ENCODE measurements around the gene TMEM14C. TPM values are rescaled to one million over a fixed set of nuclear protein-coding genes. Genes with fewer than 3 reads are reported as not detected.
"Not testable (repeated sequence)": the region's sequence is repeated elsewhere in the genome, so short reads cannot be mapped to it uniquely, and the experiment has no call there.

TMEM14C gene
- total RNA-seq, 1 experiment from 2014 or later: 127 TPM

DNA sequence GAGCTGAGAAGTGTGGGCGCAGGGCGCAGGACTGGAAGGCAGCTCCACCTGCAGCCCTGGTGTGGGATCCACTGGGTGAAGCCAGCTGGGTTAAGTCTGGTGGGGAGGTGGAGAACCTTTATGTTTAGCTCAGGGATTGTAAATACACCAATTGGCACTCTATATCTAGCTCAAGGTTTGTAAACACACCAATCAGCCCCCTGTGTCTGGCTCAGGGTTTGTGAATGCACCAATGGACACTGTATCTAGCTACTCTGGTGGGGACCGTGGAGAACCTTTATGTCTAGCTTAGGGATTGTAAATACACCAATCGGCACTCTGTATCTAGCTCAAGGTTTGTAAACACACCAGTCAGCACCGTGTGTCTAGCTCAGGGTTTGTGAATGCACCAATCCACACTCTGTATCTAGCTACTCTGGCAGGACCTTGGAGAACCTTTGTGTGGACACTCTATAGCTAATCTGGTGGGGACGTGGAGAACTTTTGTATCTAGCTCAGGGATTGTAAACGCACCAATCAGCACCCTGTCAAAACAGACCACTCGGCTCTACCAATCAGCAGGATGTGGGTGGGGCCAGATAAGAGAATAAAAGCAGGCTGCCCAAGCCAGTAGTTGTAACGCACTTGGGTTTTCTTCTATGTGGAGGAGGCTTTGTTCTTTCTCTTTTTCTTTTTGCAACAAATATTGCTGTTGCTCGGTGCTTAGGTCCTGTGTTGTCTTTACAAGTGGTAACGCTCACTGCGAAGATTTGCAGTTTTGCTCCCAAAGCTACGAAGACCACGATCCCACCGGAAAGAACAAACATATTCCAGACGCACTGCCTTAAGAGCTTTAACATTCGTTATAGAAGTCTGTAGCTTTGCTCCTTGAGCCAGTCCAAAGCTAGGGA is 1.7 kb upstream of the TMEM14C start:
- not testable (repeated sequence) for DNase-seq (ENCODE audit: extremely low read depth, low read depth)

DNA sequence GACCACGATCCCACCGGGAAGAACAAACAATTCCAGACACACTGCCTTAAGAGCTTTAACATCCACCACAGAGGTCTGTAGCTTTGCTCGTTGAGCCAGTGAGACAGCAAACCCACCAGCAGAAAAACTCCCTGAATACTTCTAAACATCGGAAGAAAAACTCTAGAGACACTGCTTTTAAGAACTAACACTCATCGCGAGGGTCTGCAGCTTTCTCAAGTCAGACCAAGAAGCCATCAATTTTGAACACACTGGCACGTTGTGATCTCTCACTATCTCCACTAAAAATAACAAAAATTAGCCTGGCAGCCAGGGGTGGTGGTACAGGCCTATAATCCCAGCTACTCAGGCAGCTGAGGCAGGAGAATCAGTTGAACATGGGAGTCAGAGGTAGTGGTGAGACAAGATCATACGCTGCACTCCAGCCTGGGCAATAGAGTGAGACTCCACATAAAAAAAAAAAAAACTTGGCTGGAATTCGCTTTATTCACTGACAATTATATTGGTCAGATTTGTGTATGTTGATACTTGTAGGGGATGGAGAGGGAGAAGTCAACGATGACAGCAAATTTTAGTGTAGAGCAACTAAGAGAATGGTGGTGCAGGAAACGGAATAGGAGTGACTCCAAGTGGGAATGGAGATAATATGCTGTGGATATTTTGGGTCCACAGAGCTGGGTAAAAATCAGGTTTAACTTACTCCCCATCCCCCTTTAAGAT is 860 bp upstream of the TMEM14C start:
- no peak for DNase-seq (ENCODE audit: extremely low read depth, low read depth)

DNA sequence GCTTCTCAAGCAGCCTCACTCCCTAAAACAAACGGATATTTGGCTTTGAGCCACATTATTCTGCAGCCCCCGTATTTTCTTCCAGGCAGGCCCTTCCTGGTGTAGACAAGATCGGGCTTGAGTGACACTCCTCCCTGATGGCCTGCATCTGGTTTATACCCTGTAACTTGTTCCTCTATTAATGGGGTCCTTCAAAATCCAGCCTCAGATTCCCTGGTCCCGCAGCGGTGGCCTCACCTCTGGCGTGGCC is 375 bp upstream of the TMEM14C start:
- no peak for DNase-seq (ENCODE audit: extremely low read depth, low read depth)

DNA sequence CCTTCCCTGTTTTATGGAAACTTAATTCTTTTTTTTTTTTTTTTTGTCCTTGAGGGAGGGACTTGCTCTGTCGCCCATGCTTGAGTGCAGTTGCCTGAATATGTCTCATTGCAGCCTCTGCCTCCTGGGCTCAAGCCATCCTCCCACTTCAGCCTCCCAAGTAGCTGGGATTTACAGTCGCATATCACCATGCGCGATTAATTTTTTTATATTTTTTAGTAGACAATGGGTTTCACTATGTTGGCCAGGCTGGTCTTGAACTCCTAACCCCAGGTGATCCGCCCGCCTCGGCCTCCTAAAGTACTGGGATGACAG is 654 bp downstream of the TMEM14C start:
- no peak for DNase-seq (ENCODE audit: extremely low read depth, low read depth)

DNA sequence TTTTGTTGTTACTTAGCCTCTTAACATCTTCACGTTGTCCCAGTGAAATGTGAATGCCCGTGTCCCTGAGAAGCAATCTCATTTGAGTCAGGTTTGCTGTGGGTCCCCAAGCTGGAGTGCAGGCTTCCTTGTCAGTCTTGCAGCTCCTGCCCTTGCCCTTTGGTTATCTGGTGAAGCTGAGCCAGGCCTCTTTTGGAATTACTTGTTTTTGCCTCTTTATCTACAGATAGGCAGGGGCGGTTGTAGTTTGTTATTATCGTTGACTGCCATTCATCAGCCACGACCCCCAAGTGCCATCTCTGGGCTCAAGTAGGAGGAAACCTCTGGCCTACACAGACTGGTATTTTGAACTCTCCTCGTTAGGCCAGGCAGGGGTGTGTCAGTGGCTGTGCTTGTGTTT is 2.2 kb downstream of the TMEM14C start:
- no peak for DNase-seq (ENCODE audit: extremely low read depth, low read depth)

DNA sequence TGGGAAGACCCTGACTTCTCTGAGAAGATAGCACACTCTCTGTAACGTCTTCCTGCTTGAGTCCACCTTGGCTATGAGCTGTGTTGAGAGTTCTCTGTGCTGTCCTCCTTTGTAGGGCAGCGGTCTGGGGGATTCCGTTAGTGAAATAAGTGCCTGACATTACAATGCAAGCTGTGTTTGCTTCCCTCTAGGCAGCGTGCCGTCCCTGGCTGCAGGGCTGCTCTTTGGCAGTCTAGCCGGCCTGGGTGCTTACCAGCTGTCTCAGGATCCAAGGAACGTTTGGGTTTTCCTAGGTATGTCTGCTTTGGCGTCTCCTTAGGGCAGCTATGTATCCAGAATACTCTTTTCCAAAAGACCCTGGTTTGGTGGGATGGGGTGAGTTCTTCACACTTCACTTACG is 2.8 kb downstream of the TMEM14C start:
- DNase-seq (ENCODE audit: extremely low read depth, low read depth): no peak

DNA sequence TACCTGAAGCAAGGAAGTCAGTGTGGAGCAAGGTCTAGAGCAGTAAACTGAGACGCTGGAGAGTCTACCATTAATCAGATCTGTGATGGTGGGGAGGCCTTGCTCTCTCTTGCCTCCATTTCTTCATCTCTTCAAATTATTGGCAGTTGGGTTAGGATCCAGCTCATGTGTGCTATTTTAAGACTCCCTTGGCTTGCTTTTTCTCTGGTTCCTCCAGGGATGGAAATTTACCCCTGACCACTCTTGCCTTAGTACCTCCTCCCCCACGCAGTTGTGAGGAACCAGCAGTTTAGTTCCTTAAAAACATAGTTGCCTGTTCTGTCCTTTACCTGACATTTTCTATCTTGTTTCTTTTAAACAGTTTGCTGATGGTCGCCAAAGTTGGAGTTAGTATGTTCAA is 7.4 kb downstream of the TMEM14C start:
- no peak for DNase-seq (ENCODE audit: extremely low read depth, low read depth)

DNA sequence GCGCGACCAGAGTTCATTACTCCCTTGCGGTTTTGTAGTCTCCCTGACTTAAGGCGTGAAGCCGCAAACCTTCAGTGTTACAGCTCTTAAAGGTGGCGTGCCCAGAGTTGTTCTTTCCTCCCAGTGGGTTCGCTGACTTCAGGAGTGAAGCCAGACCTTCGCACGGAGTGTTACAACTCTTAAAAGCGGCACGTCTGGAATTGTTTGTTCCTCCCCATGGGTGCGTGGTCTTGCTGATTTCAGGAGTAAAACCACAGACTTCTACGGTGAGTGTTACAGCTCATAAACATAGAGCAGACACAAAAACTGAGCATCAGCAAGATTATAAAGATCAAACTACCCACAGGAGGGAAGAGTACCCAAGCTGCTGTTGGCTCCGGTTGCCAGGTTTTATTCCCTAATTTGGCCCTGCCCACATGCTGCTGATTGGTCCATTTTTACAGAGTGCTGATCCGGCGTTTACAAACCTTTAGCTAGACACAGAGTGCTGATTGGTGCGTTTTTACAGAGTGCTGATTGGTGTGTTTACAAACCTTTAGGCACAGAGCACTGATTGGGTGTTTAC is 10.4 kb downstream of the TMEM14C start:
- DNase-seq (ENCODE audit: extremely low read depth, low read depth): no peak

DNA sequence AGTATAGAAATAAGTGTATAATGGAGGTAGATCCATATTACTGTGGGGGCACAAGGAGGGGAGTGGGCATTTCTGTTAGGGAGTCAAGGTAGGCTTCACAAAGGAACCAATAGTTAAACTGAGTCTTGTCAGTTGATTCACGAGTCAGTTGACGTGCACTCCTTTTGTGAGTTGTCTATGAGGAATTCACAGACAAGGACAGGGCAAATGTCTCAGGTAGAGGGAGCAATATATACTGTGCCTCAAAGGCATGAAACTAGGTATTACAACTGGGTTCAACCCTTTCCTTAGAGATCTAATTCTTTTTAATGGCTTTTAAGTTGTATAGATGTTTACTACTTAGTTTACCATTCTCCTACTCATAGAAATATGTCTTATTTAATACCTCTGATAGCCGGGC is 11.0 kb downstream of the TMEM14C start:
- no peak for DNase-seq (ENCODE audit: extremely low read depth, low read depth)

DNA sequence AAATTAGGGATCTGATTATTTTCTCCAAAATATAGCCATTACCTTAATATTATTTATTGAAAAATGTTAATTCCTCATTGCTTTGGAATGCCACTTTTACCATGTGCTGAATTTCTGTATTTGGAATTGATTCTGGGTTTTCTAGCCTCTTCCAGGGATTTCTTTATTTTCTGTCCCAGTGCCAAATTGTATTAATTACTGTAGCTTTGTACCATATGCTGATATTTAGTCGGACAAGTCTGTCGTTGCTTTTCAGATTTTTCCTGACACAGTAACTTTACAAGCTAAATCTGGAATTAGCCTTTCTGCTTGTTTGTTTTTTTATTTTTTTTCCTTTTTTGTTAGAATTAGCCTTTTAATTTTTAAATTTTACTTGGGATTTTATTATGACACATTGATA is 13.9 kb downstream of the TMEM14C start:
- DNase-seq (ENCODE audit: extremely low read depth, low read depth): no peak

DNA sequence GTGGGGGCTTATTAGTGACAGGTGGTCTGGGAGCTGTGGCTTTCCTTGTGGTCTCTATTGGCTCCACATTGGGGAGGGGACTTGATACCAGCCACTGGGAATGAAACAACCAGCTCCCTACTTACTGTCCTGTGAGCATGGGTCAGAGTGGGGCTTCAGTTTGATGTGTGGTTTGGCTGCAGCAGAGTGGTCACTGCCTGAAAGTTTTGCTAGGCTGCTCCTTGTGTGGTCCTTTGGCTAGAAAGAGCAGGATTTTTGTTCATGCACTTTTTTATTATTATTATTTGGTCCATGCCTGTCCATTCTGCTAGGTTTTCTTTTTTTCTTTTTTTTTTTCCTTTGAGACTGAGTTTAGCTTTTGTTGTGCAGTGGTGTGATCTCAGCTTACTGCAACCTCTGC is 17.2 kb downstream of the TMEM14C start:
- no peak for DNase-seq (ENCODE audit: extremely low read depth, low read depth)

DNA sequence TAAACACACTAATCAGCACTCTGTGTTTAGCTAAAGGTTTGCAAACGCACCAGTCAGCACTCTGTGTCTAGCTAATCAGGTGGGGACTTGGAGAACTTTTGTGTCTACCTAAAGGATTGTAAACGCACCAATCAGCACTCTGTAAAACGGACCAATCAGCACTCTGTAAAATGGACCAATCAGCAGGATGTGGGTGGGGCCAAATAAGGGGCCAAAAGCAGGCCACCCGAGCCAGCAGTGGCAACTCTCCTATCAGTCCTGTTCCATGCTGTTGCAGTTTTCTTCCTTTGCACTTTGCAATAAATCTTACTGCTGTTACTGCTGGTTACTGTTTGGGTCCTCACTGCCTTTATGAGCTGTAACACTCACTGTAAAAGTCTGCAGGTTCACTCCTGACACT is 18.8 kb downstream of the TMEM14C start:
- DNase-seq (ENCODE audit: extremely low read depth, low read depth): not testable (repeated sequence)

DNA sequence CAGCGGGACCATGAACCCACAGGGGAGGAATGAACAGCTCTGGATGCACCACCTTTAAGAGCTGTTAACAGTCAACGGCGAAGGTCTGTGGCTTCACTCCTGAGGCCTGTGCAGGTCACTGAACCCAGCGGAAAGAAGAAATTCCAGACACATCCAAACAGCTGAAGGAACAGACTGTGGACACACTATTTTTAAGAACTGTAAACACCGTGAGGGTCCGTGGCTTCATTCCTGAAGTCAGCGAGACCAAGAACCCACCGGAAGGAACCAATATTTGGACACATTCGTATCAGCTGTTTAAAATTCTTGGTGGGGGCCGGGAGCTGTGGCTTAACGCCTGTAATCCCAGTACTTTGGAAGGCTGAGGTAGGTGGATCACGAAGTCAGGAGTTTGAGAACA is 19.4 kb downstream of the TMEM14C start:
- DNase-seq (ENCODE audit: extremely low read depth, low read depth): no peak

DNA sequence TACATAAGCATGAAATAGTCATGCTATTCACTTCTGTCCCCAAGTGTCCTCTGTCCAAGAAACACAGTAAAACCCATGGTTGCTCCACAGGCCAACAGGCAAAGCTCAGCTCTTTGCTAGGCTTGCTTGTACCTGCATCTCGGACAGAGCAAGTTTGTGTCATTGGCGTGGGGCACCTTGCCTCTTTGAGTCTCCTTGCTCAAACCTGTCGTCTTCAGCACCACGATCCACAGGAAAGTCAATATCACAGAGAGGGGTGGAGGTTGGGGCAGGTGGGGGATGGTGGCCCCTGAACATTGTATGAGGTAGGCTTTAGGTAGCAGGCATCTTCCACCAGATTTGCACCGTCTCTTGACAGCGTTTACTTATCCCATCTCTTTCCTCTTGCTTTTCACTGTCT is 20.6 kb downstream of the TMEM14C start:
- no peak for DNase-seq (ENCODE audit: extremely low read depth, low read depth)

DNA sequence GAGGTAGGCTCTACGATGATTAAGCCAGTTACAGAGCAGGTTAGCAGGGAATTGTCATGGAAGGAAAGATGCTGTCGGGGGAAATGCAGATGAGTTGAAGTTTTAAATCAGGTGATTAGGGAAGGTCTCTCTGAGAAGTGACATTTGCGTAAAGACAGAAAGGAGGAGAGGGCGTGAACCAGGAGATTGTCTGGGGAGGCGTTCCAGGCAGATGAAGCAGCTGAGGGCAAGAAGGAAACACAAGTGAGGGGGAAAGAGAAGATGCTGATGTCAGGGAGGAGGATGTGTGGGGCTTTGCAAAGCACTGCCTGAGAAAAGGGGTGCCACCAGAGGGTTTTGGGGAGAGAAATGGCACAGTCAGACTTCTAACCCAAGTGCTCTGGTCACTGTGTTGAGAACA is 22.2 kb downstream of the TMEM14C start:
- DNase-seq (ENCODE audit: extremely low read depth, low read depth): no peak

DNA sequence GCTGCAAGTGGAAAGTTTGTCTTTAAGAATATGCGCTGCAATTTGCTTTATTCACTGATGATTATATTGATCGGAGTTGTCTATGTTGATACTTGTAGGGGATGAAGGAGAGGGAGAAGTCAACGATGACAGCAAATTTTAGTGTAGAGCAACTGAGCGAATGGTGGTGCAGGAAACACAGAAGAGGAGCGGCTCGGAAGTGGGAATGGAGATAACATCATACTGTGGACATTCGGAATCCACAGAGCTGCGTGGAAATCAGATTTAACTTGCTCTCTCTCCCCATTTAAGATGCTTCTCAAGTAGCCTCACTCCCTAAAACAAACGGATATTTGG is 24.0 kb downstream of the TMEM14C start:
- DNase-seq (ENCODE audit: extremely low read depth, low read depth): no peak

DNA sequence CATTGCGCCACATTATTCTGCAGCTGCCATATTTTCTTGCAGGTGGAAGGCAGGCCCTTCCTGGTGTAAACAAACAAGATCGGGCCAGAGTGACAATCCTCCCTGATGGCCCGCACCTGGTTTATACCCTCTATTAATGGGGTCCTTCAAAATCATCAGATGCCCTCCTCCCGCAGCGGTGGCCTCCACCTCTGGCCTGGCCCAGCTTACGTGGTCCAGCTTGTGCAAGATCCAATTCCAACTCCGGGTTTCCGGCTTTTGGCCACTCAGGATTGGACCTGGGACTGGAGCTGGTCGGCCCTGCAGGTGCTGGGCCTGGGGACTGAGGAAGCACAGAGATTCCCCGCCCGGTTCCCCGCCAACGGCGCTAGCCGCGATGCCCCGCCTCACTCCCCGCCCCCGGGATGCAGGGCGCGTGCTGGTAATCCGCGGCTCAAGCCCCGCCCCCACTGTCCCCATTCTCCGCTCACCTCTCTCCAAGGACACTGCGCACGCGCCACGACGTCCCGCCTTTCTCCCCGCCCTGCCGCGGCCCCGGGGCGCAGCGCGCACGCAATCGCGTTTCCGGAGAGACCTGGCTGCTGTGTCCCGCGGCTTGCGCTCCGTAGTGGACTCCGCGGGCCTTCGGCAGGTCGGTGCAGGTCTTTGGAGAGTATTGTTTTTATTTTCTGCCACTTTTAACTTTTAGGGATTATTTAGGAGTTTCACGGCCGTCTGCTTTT is 24.5 kb downstream of the TMEM14C start, which contains the start of gene TMEM14B:
TSS of gene TMEM14B (plus strand) at position 555 of the 722 bp plus-strand sequence. CDS start 1,441 bp downstream, outside the sequence.
- peak; percentile 94 for DNase-seq (ENCODE audit: extremely low read depth, low read depth)

DNA sequence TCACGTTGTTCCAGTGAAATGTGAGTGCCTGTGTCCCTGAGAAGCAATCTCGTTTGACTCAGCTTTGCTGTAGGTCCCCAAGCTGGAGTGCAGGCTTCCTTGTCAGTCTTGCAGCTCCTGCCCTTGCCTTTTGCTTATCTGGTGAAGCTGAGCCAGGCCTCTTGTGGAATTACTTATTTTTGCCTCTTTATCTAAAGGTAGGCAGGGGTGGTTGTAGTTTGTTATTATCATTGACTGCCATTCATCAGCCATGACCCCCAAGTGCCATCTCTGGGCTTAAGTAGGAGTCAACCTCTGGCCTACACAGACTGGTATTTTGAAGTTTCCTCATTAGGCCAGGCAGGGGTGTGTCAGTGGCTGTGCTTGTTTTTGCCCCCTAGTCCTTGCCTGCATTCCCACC is 26.9 kb downstream of the TMEM14C start:
- no peak for DNase-seq (ENCODE audit: extremely low read depth, low read depth)

DNA sequence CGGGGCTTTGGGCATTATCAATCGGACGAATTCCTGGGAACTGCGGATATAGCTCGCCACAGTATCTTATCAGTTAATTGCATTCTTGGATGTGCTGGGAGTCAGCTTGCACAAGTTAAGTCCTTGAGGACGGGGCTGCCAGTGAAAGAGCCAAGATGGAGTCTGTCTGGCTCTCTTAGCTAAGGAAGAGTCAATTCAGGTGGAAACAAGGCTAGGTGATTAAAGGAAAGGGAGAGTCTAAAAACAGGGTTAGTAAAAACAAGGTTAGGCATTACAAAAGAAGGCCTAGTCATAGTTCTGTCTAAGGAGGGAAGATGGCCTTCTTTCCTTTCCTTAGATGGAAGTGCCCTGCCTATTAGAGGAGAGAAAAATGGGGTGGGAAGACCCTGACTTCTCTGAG is 27.7 kb downstream of the TMEM14C start:
- DNase-seq (ENCODE audit: extremely low read depth, low read depth): not testable (repeated sequence)

DNA sequence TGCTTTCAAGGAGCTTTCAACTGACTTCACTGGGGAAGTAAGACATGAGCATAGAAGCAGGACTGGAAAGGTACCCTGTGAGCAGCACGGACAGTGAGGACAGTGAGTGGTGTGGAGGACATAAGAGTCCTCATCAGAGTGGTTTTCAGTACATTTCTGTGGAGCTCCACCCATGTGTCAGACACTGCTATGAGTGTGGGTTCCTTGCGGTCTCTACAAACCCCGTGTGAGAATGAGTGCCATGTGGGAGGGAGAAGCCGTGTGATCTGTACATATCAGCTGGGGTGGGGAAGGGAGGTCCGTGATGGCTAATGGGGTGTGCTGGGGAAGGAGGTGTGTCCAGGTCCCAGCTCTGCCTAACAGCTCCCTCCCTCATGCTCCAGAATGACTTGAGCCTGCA is 28.9 kb downstream of the TMEM14C start:
- DNase-seq (ENCODE audit: extremely low read depth, low read depth): not testable (repeated sequence)

DNA sequence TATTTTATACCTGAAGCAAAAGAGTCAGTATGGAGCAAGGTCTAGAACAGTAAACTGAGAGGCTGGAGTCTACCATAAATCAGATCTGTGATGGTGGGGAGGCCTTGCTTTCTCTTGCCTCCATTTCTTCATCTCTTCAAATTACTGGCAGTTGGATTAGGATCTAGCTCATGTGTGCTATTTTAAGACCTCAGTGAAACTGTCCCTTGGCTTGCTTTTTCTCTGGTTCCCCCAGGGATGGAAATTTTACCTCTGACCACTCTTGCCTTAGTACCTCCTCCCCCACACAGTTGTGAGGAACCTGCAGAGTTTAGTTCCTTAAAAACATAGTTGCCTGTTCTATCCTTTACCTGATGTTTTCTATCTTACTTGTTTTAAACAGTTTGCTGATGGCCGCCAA is 33.2 kb downstream of the TMEM14C start:
- DNase-seq (ENCODE audit: extremely low read depth, low read depth): no peak

Data from NCI-H460 (cell line).